ENCODE data around the gene MED29.

DNA sequence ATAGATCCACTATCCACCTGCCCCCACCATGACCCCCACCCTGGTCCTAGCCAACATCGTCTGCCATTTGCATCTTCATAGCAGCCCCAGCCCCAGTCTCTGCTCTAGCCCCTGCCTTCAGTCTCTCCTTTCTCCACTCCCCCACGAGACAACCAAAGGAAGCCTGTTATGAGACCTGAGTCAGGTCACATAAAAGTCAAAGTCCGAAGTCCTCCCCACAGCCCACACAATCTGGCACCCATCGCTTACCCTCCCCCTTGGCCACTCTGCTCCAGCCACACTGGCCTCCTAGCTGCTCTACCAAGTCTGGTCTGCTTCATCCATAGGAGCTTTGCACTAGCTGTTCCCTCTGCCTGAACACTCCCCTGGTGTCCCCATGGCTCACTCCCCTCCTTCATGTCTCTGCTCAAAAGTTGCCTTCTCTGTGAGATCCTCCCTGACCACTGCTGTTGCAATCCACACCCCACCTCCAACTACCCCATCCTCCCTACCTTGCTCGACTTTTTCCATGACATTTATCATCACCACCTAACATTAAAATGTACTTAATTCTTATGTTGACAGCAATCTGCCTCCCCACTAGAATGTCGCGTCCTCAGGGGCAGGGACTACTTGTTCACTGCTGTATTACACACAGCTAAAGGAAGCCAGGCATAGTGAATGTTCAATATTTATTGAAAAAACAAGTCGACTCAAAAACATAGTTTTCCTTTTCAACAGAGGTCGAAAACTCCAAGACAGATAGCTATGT lies 20.1 kb downstream of the MED29 start:
- peak in 1 of 7 experiments; percentile 9 for TF ChIP-seq CTCF (IDR thresholded peaks at IDR 0.05)
- peak in 3 of 4 donors; percentile 79 to 85 (median 80) for TF ChIP-seq POLR2A (IDR thresholded peaks at IDR 0.05)

Measured in stomach (tissue), 4 donors.